Measurements from ENCODE around the gene COL10A1. TPM values are rescaled to one million over a fixed set of nuclear protein-coding genes. Genes with fewer than 3 reads are reported as not detected.

Gene COL10A1
- total RNA-seq, 2 donors from 2014 or later: not detected

DNA sequence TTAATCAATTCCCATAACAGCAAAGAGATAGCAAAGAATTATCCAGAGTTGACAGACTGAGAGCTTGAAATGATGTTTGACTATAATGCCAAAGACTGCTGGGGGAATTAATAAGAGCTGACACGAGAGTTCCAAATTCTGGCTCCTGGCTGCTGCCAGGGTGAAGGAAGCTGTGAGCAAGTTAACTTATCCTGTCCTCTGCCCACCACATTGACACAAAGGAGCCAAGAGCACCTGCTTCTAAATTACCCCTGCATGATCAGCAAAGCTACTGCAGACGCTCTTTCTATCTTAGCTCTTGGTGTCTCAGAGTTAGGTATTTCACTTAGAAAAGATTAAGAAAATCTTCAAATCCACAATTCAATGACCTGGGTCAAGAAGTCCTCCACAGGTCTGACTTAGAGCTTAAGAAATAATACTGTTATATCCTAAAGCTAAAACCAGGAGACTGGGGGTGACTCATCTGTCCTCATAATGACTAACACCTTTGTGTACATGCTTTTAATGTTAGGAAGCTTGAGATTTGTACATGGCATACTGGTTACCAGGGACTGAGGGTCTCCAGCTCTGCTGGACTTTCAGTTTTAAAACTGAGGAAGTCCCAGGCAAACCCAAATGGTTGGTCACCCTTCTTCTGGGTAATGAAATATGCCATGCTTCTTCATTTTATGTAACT, 52.0 kb downstream of the COL10A1 start:
- TF ChIP-seq CTCF (conservative IDR thresholded peaks at IDR 0.05): no peak
- Mint-ChIP-seq H3K4me3 (no peak overlapping the region), H3K27me3 (ENCODE audit: insufficient read depth) (no peaks in the 10 kb centered on the region), H3K9me3 (no peaks in the 10 kb centered on the region), H3K27ac (no peak overlapping the region), H3K4me1 (peaks cover 23% of the 10 kb centered on the region), H3K36me3 (ENCODE audit: low read depth) (no peaks in the 10 kb centered on the region)
- 67% methylated on average over 2 of the region's 2 CpGs; no CpG with 5 or more reads in 1 of the 2 experiments for WGBS, 2 experiments (ENCODE audit: insufficient coverage in 1 of 2, insufficient read length in 1 of 2)
- Histone ChIP-seq H3K4me3 (ENCODE audit: low read length) (peak overlapping the region; percentile 28), H3K9me3 (ENCODE audit: control insufficient read depth, low read length) (no peaks in the 10 kb centered on the region), H3K27ac (ENCODE audit: low read depth, low read length) (no peak overlapping the region), H3K36me3 (ENCODE audit: control insufficient read depth, insufficient read depth, low read length) (no peaks in the 10 kb centered on the region), H3K4me1 (ENCODE audit: control insufficient read depth, insufficient read depth, low read length) (peaks cover 19% of the 10 kb centered on the region), H3K9ac (ENCODE audit: extremely low read depth, low read length, poor library complexity, severe bottlenecking) (no peak overlapping the region), H3K27me3 (ENCODE audit: control insufficient read depth, insufficient read depth, low read length, poor library complexity, severe bottlenecking) (no peaks in the 10 kb centered on the region)
- DNase-seq: no peak

GRCh38 chr6:116072368-116072767, 53.6 kb downstream of the COL10A1 start:
- H3K9me3 Mint-ChIP-seq: no peaks in the 10 kb centered on the region
- Histone ChIP-seq H3K4me3 (ENCODE audit: low read length) (peak overlapping the region; percentile 28), H3K36me3 (ENCODE audit: control insufficient read depth, insufficient read depth, low read length) (no peaks in the 10 kb centered on the region), H3K27ac (ENCODE audit: low read depth, low read length) (no peak overlapping the region), H3K9ac (ENCODE audit: extremely low read depth, low read length, poor library complexity, severe bottlenecking) (no peak overlapping the region), H3K27me3 (ENCODE audit: control insufficient read depth, insufficient read depth, low read length, poor library complexity, severe bottlenecking) (no peaks in the 10 kb centered on the region), H3K4me1 (ENCODE audit: control insufficient read depth, insufficient read depth, low read length) (peaks cover 19% of the 10 kb centered on the region), H3K9me3 (ENCODE audit: control insufficient read depth, low read length) (no peaks in the 10 kb centered on the region)
- no peak overlapping the region for H3K4me3 Mint-ChIP-seq
- TF ChIP-seq CTCF (conservative IDR thresholded peaks at IDR 0.05): no peak
- H3K27ac Mint-ChIP-seq: no peak overlapping the region
- DNase-seq: no peak
- WGBS, 2 experiments (ENCODE audit: insufficient coverage in 1 of 2, insufficient read length in 1 of 2): 80% methylated on average over 1 of the region's 1 CpG; no CpG with 5 or more reads in 1 of the 2 experiments
- no peaks in the 10 kb centered on the region for H3K36me3 Mint-ChIP-seq (ENCODE audit: low read depth)
- no peaks in the 10 kb centered on the region for H3K27me3 Mint-ChIP-seq (ENCODE audit: insufficient read depth)
- peaks cover 23% of the 10 kb centered on the region for H3K4me1 Mint-ChIP-seq

DNA sequence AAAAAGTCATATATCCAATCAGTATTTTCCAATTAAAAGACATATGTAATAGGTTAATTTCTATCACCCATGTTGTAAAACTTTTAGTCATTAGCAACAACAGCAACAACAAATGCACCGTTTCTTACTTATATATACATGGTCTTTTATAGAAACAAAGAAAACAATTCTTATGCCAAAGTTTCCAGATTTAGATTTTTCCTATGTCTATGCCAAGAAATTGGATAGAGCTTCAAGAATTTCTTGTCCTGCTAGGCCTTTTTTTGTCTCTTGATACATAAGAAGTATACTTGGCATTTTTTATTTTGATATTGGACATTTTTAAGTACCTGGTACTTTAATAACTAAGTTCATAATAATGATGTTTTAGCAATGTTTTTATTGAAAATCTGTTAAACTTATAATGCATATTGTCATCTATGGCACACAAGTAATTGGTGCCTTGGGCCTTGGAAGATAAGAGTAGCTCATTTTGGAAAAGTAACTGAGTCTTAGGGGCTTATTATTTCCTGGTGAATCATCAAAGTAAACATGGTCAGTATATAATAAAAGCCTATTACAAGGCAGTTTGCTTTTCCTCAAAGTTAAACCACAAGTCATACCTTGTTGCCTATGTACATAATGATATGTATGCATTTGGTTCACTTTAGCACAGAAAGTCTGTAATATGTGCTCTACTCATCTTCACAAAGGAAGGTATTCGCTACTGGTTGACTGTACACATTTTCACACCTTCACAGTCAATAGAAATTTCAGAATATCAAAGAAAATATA, 55.1 kb downstream of the COL10A1 start:
- peaks cover 19% of the 10 kb centered on the region for H3K4me1 ChIP-seq (ENCODE audit: control insufficient read depth, insufficient read depth, low read length)
- Mint-ChIP-seq H3K27ac (no peak overlapping the region), H3K9me3 (no peaks in the 10 kb centered on the region), H3K4me1 (peaks cover 23% of the 10 kb centered on the region), H3K27me3 (ENCODE audit: insufficient read depth) (no peaks in the 10 kb centered on the region), H3K4me3 (no peak overlapping the region), H3K36me3 (ENCODE audit: low read depth) (no peaks in the 10 kb centered on the region)
- no peak for TF ChIP-seq CTCF (conservative IDR thresholded peaks at IDR 0.05)
- H3K9me3 ChIP-seq (ENCODE audit: control insufficient read depth, low read length): no peaks in the 10 kb centered on the region
- H3K4me3 ChIP-seq (ENCODE audit: low read length): no peak overlapping the region
- 92 to 100% methylated on average over 1 to 2 of the region's 2 CpGs for WGBS, 2 experiments (ENCODE audit: insufficient coverage in 1 of 2, insufficient read length in 1 of 2)
- H3K36me3 ChIP-seq (ENCODE audit: control insufficient read depth, insufficient read depth, low read length): no peaks in the 10 kb centered on the region
- no peak overlapping the region for H3K27ac ChIP-seq (ENCODE audit: low read depth, low read length)
- no peaks in the 10 kb centered on the region for H3K27me3 ChIP-seq (ENCODE audit: control insufficient read depth, insufficient read depth, low read length, poor library complexity, severe bottlenecking)
- DNase-seq: no peak
- no peak overlapping the region for H3K9ac ChIP-seq (ENCODE audit: extremely low read depth, low read length, poor library complexity, severe bottlenecking)

Measured in endodermal cell (in vitro differentiated cells).